HCT116 (cell line): ENCODE measurements around the gene MEOX1. TPM values are rescaled to one million over a fixed set of nuclear protein-coding genes. Genes with fewer than 3 reads are reported as not detected.
"Not testable (repeated sequence)": the region's sequence is repeated elsewhere in the genome, so short reads cannot be mapped to it uniquely, and the experiment has no call there.

Source experiments
- ATAC-seq: fragments of 200-7000 bp; cut with Tn5 transposase; 2 replicates; pipeline ENCODE4 v1.9.1; 2020; ENCODE audit warnings: mild to moderate bottlenecking, moderate library complexity
- BruUV-seq: library from RNA; stranded (reverse); fragments of 400-500 nt; replicated peaks from 2 replicates; lab custom pipeline; 2021; lab: Mats Ljungman, UMichigan
- CTCF ChIA-PET: fragments of 300-600 bp; sonication (Branson Sonifier 250); formaldehyde crosslinking; loops from one replicate; lab custom pipeline; 2021; ENCODE audit warnings: antibody characterized with exemption; lab: Charles Lee
- POLR2A ChIA-PET: fragments of 300-600, 350-600 bp; sonication (Branson Sonifier 250); formaldehyde crosslinking; loops from one replicate; lab custom pipeline; 2021; ENCODE audit warnings: antibody characterized with exemption; lab: Charles Lee
- RAD21 ChIA-PET, 2 experiments: fragments of 300-600 bp; sonication (Branson Sonifier 250); formaldehyde crosslinking; loops; one replicate each; lab custom pipeline; 2023; ENCODE audit warnings: low total read pairs in 2 of 2; ENCODE audit not compliant: uncharacterized antibody in 2 of 2, unreplicated experiment in 2 of 2, low non-redundant PET in 1 of 2; lab: Charles Lee
- DNase-seq: peaks from one replicate; pipeline ENCODE4 v3.0.0-alpha.2; 2010; ENCODE audit warnings: low read depth, low spot score
- H2AFZ ChIP-seq: fragments of 200-600 bp; shearing (Covaris generic), sonication (generic); 2 replicates; pipeline ENCODE4 v1.6.1; 2017; ENCODE audit warnings: low read depth, mixed run types, mixed read lengths, antibody characterized with exemption, low read length; ENCODE audit not compliant: poor library complexity, severe bottlenecking
- H3K27ac ChIP-seq: 2 replicates; pipeline ENCODE4 v1.5.1; 2012; ENCODE audit warnings: low read depth, low read length
- H3K27me3 ChIP-seq: fragments of 200-600 bp; sonication (generic); 2 replicates; pipeline ENCODE4 v1.6.1; 2016; ENCODE audit warnings: mixed run types, low read length, mixed read lengths; ENCODE audit not compliant: insufficient read depth
- H3K36me3 ChIP-seq, 2 experiments: fragments of 200-500 bp in 1 of 2; fragments of 200-600 bp in 1 of 2; sonication (Bioruptor generic) in 1 of 2; sonication (generic) in 1 of 2; 2 replicates each; pipeline versions ENCODE4 v1.5.1 to v1.6.1; 2014 to 2016; ENCODE audit warnings: low read length in 2 of 2, inconsistent platforms in 1 of 2, mixed read lengths in 1 of 2, mixed run types in 1 of 2; ENCODE audit not compliant: insufficient read depth in 2 of 2, control insufficient read depth in 1 of 2
- H3K4me1 ChIP-seq, 2 experiments: fragments of 200-600 bp in 1 of 2; sonication (generic) in 1 of 2; 2 replicates each; pipeline versions ENCODE4 v1.5.1 to v1.6.1; 2012 to 2017; ENCODE audit warnings: low read length in 2 of 2, inconsistent platforms in 1 of 2, mild to moderate bottlenecking in 1 of 2, mixed read lengths in 1 of 2, mixed run types in 1 of 2, moderate library complexity in 1 of 2; ENCODE audit not compliant: insufficient read depth in 2 of 2, control insufficient read depth in 1 of 2
- H3K4me2 ChIP-seq: fragments of 200-600 bp; sonication (generic); 2 replicates; pipeline ENCODE4 v1.6.1; 2017; ENCODE audit warnings: mixed run types, low read length, mixed read lengths
- H3K4me3 ChIP-seq, 2 experiments: fragments of 200-600 bp in 1 of 2; sonication (generic) in 1 of 2; replicated peaks in 1 of 2; 2 replicates each; pipeline ENCODE4 v1.5.1; 2011 to 2016; ENCODE audit warnings: low read length in 2 of 2, control low read depth in 1 of 2, low read depth in 1 of 2, mild to moderate bottlenecking in 1 of 2, mixed read lengths in 1 of 2, mixed run types in 1 of 2
- H3K79me2 ChIP-seq: fragments of 200-600 bp; sonication (generic); 2 replicates; pipeline ENCODE4 v1.6.1; 2017; ENCODE audit warnings: mild to moderate bottlenecking, mixed run types, low read length, moderate library complexity, mixed read lengths; ENCODE audit not compliant: insufficient read depth
- H3K9ac ChIP-seq: fragments of 200-600 bp; sonication (generic); 2 replicates; pipeline ENCODE4 v1.6.1; 2016; ENCODE audit warnings: low read length, mixed read lengths
- H3K9me2 ChIP-seq: fragments of 200-600 bp; sonication (generic), shearing (Covaris generic); 2 replicates; pipeline ENCODE4 v1.6.1; 2017; ENCODE audit warnings: mixed run types, mild to moderate bottlenecking, moderate library complexity; ENCODE audit not compliant: insufficient read depth
- H3K9me3 ChIP-seq, 2 experiments: fragments of 200-500 bp in 1 of 2; fragments of 200-600 bp in 1 of 2; sonication (Bioruptor generic) in 1 of 2; sonication (generic) in 1 of 2; 2 replicates each; pipeline ENCODE4 v1.6.1; 2014 to 2017; ENCODE audit warnings: low read length in 2 of 2, mixed read lengths in 2 of 2, inconsistent platforms in 1 of 2, low read depth in 1 of 2, mild to moderate bottlenecking in 1 of 2, mixed run types in 1 of 2, moderate library complexity in 1 of 2; ENCODE audit not compliant: control insufficient read depth in 1 of 2, insufficient read depth in 1 of 2
- H4K20me1 ChIP-seq: fragments of 200-600 bp; sonication (generic), shearing (Covaris generic); 2 replicates; pipeline ENCODE4 v1.6.1; 2017; ENCODE audit warnings: mixed run types, mild to moderate bottlenecking, moderate library complexity; ENCODE audit not compliant: insufficient read depth
- CTCF ChIP-seq, 3 experiments: fragments of 200-600 bp in 1 of 3; sonication (generic) in 1 of 3; IDR thresholded peaks in 2 of 3; conservative IDR thresholded peaks in 1 of 3; 2 replicates each; pipeline ENCODE4 v1.5.1; 2012 to 2017; ENCODE audit warnings: low read depth in 2 of 3, low read length in 2 of 3, antibody characterized with exemption in 1 of 3, borderline replicate concordance in 1 of 3, control low read depth in 1 of 3, mild to moderate bottlenecking in 1 of 3, mixed read lengths in 1 of 3, mixed run types in 1 of 3, moderate library complexity in 1 of 3; ENCODE audit not compliant: insufficient read depth in 1 of 3
- EGR1 ChIP-seq: IDR thresholded peaks from 2 replicates; pipeline ENCODE4 v1.6.1; 2012; ENCODE audit warnings: low read depth
- FOSL1 ChIP-seq: IDR thresholded peaks from 2 replicates; pipeline ENCODE4 v1.6.1; 2012; ENCODE audit warnings: low read depth
- JUND ChIP-seq: IDR thresholded peaks from 2 replicates; pipeline ENCODE4 v1.6.1; 2012
- POLR2AphosphoS5 ChIP-seq: IDR thresholded peaks from 2 replicates; pipeline ENCODE4 v1.6.1; 2011; ENCODE audit warnings: mild to moderate bottlenecking, low read depth, low read length, moderate library complexity
- REST ChIP-seq: IDR thresholded peaks from 2 replicates; pipeline ENCODE4 v1.6.1; 2012; ENCODE audit warnings: low read depth
- SP1 ChIP-seq: IDR thresholded peaks from 2 replicates; pipeline ENCODE4 v1.6.1; 2012; ENCODE audit warnings: low read depth
- SRF ChIP-seq: IDR thresholded peaks from 2 replicates; pipeline ENCODE4 v1.6.1; 2012; ENCODE audit warnings: low read depth
- YY1 ChIP-seq: IDR thresholded peaks from 2 replicates; pipeline ENCODE4 v1.6.1; 2011; ENCODE audit warnings: low read length, low read depth, moderate library complexity, mild to moderate bottlenecking; ENCODE audit not compliant: insufficient replicate concordance; ENCODE audit errors: extremely low read depth
- ZNF274 ChIP-seq: fragments of 200-500 bp; sonication (Bioruptor generic); IDR thresholded peaks from 2 replicates; pipeline ENCODE4 v1.6.1; 2014; ENCODE audit warnings: mild to moderate bottlenecking, low read depth, low read length, inconsistent platforms
- intact Hi-C: fragments of 100-400 bp; cut with micrococcal nuclease; formaldehyde crosslinking; loops from 2 replicates; pipeline ENCODE4 v1.10.0; 2022
- total RNA-seq: library from RNA; stranded (reverse); gene quantifications from one replicate; pipeline ENCODE4 v1.2.1, GENCODE V29; 2021; ENCODE audit not compliant: unreplicated experiment

The MEOX1 gene
- total RNA-seq, 1 experiment from 2014 or later, result not detected

GRCh38 chr17:43689131-43689530 lies 27.4 kb upstream of the MEOX1 start:
- Histone ChIP-seq H4K20me1 (no peaks in the 10 kb centered on the region), H3K9me3 (no peaks in the 10 kb centered on the region), H3K9ac (no peak overlapping the region), H3K4me1 (peaks cover 0 to 2% of the 10 kb centered on the region in 2 experiments; a peak in 2 of 4 replicates), H3K27ac (no peak overlapping the region), H3K4me3 (no peak overlapping the region), H3K36me3 (no peaks in the 10 kb centered on the region), H3K79me2 (no peaks in the 10 kb centered on the region), H3K27me3 (no peaks in the 10 kb centered on the region), H3K9me2 (no peaks in the 10 kb centered on the region), H3K4me2 (no peak overlapping the region), H2AFZ (no peak overlapping the region)
- DNase-seq (no peak), ATAC-seq (no peak)
- RAD21 ChIA-PET, result no interaction called here
- CTCF ChIA-PET, result interaction anchor here (1.3 kb wide), 1 partner anchor 113 kb away, joined by 3 read pairs; no protein-coding TSS in a partner anchor
- POLR2A ChIA-PET, result no interaction called here
- intact Hi-C loops, result no loop called here
- no TSS peak for BruUV-seq
- TF ChIP-seq POLR2AphosphoS5, result no peak
- TF ChIP-seq SRF, result no peak
- no peak for TF ChIP-seq REST
- no peak for TF ChIP-seq YY1
- no peak for TF ChIP-seq JUND
- TF ChIP-seq EGR1, result no peak
- TF ChIP-seq CTCF (IDR thresholded peaks at IDR 0.05 in 2 of 3, conservative IDR thresholded peaks at IDR 0.05 in 1 of 3; ENCODE audit: borderline replicate concordance in 1 of 3, insufficient read depth in 1 of 3, low read depth in 2 of 3, low read length in 2 of 3), result no peak
- no peak for TF ChIP-seq FOSL1
- no peak for TF ChIP-seq SP1
- TF ChIP-seq ZNF274, result no peak

- intact Hi-C loops, H3K36me3 ChIP-seq, RAD21 ChIA-PET, H2AFZ ChIP-seq, H3K4me3 ChIP-seq, H3K27ac ChIP-seq, H3K79me2 ChIP-seq, H4K20me1 ChIP-seq, H3K9me2 ChIP-seq, H3K27me3 ChIP-seq, POLR2A ChIA-PET, H3K4me2 ChIP-seq, H3K4me1 ChIP-seq, H3K9me3 ChIP-seq, BruUV-seq, DNase-seq, CTCF ChIA-PET, H3K9ac ChIP-seq, ATAC-seq: not testable (repeated sequence)
Measured at GRCh38 chr17:43686957-43687356, 25.2 kb upstream of the MEOX1 start.
